Measurements from ENCODE around the gene AEN. TPM values are rescaled to one million over a fixed set of nuclear protein-coding genes. Genes with fewer than 3 reads are reported as not detected.

AEN gene
- total and polyA plus RNA-seq, 8 donors, result 3.2 to 20.7 (median 5.0) TPM

DNA sequence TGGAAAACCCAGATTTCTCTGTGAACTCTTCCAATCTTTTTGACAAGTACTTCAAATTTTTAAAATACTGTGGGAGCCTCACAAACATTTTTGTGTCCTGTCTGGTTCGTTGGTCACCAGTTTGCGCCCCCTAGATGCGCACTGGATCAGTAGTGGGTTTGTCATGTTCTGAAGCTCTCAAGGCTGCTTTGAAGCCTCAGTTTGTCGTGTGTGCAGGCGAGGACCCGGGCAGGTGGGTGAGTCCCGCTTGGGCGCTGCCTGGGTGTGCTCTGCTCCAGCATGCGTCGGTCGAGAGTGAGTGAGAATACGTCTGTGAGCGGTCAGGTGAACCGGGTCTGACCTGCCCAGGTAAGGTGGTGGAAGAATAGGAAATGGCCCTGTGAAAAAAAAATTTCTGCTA, 17.3 kb upstream of the AEN start:
- no peak for DNase-seq
- Histone ChIP-seq H3K27me3 (peaks cover 45 to 62% of the 10 kb centered on the region in 2 donors), H3K4me1 (no peaks in the 10 kb centered on the region), H3K9me3 (no peaks in the 10 kb centered on the region), H3K36me3 (no peaks in the 10 kb centered on the region), H3K27ac (no peak overlapping the region), H3K4me3 (no peak overlapping the region)
- no peak for TF ChIP-seq CTCF (IDR thresholded peaks at IDR 0.05)
- intact Hi-C loops (cut with DNase I), result no loop called here
- no peak for ATAC-seq

DNA sequence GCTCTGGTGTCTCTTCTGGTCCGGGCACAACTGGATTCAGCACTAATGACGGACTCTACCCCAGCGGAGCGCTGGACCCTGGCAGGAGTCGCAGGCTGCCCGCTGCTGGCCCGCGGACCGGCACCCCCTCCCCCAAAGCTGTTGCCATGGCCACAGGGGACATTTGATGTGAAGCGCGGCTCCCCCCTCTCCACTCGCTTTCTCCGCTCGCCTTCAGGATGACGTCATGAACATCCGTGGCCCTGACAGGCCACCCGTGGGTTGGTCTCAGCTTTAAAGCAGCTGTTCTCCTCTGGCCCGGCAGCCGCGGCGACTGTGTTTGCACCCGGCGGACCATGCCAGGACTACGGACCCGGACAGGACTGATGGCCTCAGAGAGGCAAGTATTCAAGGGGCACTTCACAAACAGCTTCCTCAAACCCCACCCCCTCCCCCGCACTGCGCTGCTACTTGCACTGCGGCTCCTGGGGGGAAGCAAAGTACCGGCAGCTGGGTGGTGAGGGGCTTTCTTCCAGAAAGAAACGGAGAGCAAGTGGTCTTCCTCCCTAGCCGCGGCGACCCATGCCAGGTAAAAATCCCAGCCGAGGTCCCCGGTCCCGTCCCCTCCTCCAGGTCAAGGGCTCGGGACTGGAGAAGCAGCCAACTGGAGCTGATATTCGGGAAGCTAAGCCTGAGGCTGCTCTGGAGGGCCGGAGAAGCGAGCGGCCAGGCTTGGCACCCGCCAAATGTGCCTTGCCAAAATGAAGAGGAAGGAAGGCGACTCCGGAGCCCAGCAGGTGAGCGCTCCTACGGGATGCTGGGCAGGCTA, 16.6 kb upstream of the AEN start:
- Histone ChIP-seq H3K4me3 (no peak overlapping the region), H3K27ac (no peak overlapping the region), H3K27me3 (peaks cover 45 to 63% of the 10 kb centered on the region in 2 donors), H3K4me1 (no peaks in the 10 kb centered on the region), H3K36me3 (no peaks in the 10 kb centered on the region), H3K9me3 (no peaks in the 10 kb centered on the region)
- ATAC-seq (no peak), DNase-seq (no peak)
- no peak for TF ChIP-seq CTCF (IDR thresholded peaks at IDR 0.05)
- intact Hi-C loops (cut with DNase I), result no loop called here

- no peak overlapping the region for H3K27ac ChIP-seq
- H3K4me3 ChIP-seq, result no peak overlapping the region
- no peaks in the 10 kb centered on the region for H3K4me1 ChIP-seq
- H3K9me3 ChIP-seq, result no peaks in the 10 kb centered on the region
- no peak for TF ChIP-seq CTCF (IDR thresholded peaks at IDR 0.05)
- peaks cover 45 to 64% of the 10 kb centered on the region in 2 donors for H3K27me3 ChIP-seq
- no peaks in the 10 kb centered on the region for H3K36me3 ChIP-seq
- DNase-seq (peak in 2 of 4 donors; percentile 56 to 80), ATAC-seq (peak; percentile 86)
- intact Hi-C loops (cut with DNase I), result no loop called here
These were observed 15.7 kb upstream of the AEN start for GRCh38 chr15:88605189-88606069.

GRCh38 chr15:88606070-88606794, 14.9 kb upstream of the AEN start:
- no peaks in the 10 kb centered on the region for H3K4me1 ChIP-seq
- TF ChIP-seq CTCF (IDR thresholded peaks at IDR 0.05), result no peak
- peaks cover 45 to 70% of the 10 kb centered on the region in 2 donors for H3K27me3 ChIP-seq
- ATAC-seq (no peak), DNase-seq (no peak)
- H3K27ac ChIP-seq, result no peak overlapping the region
- no peak overlapping the region for H3K4me3 ChIP-seq
- H3K9me3 ChIP-seq, result no peaks in the 10 kb centered on the region
- H3K36me3 ChIP-seq, result no peaks in the 10 kb centered on the region
- intact Hi-C loops (cut with DNase I), result no loop called here
